ENCODE measurements around the gene HEBP1.

The HEBP1 gene

GRCh38 chr12:12999271-12999958 lies 650 bp downstream of the HEBP1 start:
- no peak for DNase-seq (ENCODE audit: low read depth)
- peak overlapping the region; percentile 87 for H3K4me3 ChIP-seq (ENCODE audit: low read length)
- no peak for TF ChIP-seq CTCF (conservative IDR thresholded peaks at IDR 0.05; ENCODE audit: low read depth, low read length)

GRCh38 chr12:12998248-12998647 lies 1.8 kb downstream of the HEBP1 start:
- TF ChIP-seq CTCF (conservative IDR thresholded peaks at IDR 0.05; ENCODE audit: low read depth, low read length), result no peak
- DNase-seq (ENCODE audit: low read depth), result no peak
- H3K4me3 ChIP-seq (ENCODE audit: low read length), result no peak overlapping the region

- no peak for TF ChIP-seq CTCF (conservative IDR thresholded peaks at IDR 0.05; ENCODE audit: low read depth, low read length)
- no peak overlapping the region for H3K4me3 ChIP-seq (ENCODE audit: low read length)
- no peak for DNase-seq (ENCODE audit: low read depth)
Measured at GRCh38 chr12:12997734-12998133, 2.3 kb downstream of the HEBP1 start.

- H3K4me3 ChIP-seq (ENCODE audit: low read length), result no peak overlapping the region
- no peak for TF ChIP-seq CTCF (conservative IDR thresholded peaks at IDR 0.05; ENCODE audit: low read depth, low read length)
- no peak for DNase-seq (ENCODE audit: low read depth)
Measured at GRCh38 chr12:12997156-12997555, 2.9 kb downstream of the HEBP1 start.

GRCh38 chr12:12996209-12996608 lies 3.9 kb downstream of the HEBP1 start:
- H3K4me3 ChIP-seq (ENCODE audit: low read length), result no peak overlapping the region
- no peak for TF ChIP-seq CTCF (conservative IDR thresholded peaks at IDR 0.05; ENCODE audit: low read depth, low read length)
- DNase-seq (ENCODE audit: low read depth), result no peak

GRCh38 chr12:12995088-12995487 lies 5.0 kb downstream of the HEBP1 start:
- TF ChIP-seq CTCF (conservative IDR thresholded peaks at IDR 0.05; ENCODE audit: low read depth, low read length), result no peak

GRCh38 chr12:12993367-12993766 lies 6.7 kb downstream of the HEBP1 start:
- H3K4me3 ChIP-seq (ENCODE audit: low read length), result no peak overlapping the region
- no peak for TF ChIP-seq CTCF (conservative IDR thresholded peaks at IDR 0.05; ENCODE audit: low read depth, low read length)
- no peak for DNase-seq (ENCODE audit: low read depth)

More at GRCh38 chr12:12995088-12995487, 5.0 kb downstream of the HEBP1 start:
- H3K4me3 ChIP-seq (ENCODE audit: low read length), result no peak overlapping the region
- DNase-seq (ENCODE audit: low read depth), result no peak

Data from retinal pigment epithelial cell (primary cell).